Fibroblast of pulmonary artery (primary cell): ENCODE results near the gene VOPP1.

Source experiments
- DNase-seq: peaks from one replicate; pipeline ENCODE4 v3.0.0-alpha.2; 2010; ENCODE audit warnings: low read depth
- H3K4me3 ChIP-seq: replicated peaks from 2 replicates; pipeline ENCODE4 v1.5.1; 2011; ENCODE audit warnings: low read depth, mild to moderate bottlenecking, control low read depth, low read length, moderate library complexity
- TF ChIP-seq, protein P1 (sequence below): IDR thresholded peaks from 2 replicates; pipeline ENCODE4 v1.5.1; 2011; ENCODE audit warnings: mild to moderate bottlenecking, control low read depth, low read length, inconsistent platforms; ENCODE audit errors: missing control alignments

Gene VOPP1

GRCh38 chr7:55504093-55504859 is 68.0 kb downstream of the VOPP1 start:
- TF ChIP-seq, protein P1, sequence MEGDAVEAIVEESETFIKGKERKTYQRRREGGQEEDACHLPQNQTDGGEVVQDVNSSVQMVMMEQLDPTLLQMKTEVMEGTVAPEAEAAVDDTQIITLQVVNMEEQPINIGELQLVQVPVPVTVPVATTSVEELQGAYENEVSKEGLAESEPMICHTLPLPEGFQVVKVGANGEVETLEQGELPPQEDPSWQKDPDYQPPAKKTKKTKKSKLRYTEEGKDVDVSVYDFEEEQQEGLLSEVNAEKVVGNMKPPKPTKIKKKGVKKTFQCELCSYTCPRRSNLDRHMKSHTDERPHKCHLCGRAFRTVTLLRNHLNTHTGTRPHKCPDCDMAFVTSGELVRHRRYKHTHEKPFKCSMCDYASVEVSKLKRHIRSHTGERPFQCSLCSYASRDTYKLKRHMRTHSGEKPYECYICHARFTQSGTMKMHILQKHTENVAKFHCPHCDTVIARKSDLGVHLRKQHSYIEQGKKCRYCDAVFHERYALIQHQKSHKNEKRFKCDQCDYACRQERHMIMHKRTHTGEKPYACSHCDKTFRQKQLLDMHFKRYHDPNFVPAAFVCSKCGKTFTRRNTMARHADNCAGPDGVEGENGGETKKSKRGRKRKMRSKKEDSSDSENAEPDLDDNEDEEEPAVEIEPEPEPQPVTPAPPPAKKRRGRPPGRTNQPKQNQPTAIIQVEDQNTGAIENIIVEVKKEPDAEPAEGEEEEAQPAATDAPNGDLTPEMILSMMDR: no peak
- no peak overlapping the region for H3K4me3 ChIP-seq
- peak; percentile 39 for DNase-seq

DNA sequence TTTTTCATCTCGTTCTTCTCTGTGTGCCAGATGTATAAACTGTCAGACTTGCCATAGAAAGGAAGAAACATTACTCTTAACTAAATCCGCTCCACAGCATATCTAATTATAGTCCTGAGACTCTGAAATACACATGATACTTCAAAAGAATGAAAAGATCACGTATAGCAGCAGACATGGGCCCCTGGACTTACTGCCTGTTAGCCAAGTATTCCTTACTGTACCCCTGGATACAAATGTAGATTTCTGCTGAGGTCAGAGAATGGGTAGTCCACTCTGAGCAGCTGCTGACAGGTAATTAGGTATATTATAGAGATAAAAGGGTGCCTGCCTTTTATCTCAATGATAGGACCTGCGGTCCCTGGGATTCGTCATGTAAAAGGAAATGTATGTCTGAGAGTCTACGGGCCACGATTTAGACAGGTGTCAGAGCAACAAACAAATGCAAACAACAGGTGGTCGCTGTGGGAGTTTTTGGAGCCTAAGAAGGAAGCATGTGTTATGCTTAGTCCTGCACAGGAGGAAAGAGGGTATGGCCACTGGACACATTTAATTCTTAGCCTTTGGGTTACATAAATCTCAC is 69.4 kb downstream of the VOPP1 start:
- no peak overlapping the region for H3K4me3 ChIP-seq
- no peak for DNase-seq
- TF ChIP-seq, protein P1: no peak

DNA sequence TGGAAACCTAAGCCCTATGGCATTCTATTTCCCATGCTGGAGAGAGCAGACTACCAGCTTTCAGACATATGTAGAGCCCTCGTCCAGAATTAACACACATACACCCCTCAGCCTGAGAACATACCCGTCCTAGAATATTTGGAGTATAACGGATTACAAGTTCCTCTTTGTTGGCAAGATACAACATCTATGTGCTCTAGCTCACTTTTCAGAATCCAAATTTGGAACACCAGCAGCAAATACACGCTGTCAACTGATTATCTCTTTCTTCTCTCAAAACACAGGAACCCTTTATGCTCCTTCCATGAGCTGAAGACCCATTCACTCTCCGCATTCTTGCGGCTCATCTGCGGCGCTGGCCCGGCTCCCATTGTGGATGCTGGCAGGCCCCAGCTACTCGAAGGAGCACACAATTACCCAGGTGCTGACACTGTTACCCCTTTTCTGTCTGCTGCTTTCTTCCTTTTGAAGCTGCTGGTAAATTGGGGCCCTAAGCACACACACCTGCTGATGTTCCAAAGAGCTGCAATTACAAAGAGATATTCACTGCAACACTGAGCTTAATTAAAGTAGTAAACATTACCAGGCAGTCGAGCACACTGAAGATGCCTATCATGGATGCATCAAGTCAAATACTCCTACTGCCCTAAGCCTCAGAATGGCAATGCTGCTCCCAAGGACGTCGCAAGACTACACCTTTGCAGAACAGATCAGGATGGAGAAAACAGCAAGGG is 70.0 kb downstream of the VOPP1 start:
- DNase-seq: no peak
- TF ChIP-seq, protein P1: no peak
- no peak overlapping the region for H3K4me3 ChIP-seq

DNA sequence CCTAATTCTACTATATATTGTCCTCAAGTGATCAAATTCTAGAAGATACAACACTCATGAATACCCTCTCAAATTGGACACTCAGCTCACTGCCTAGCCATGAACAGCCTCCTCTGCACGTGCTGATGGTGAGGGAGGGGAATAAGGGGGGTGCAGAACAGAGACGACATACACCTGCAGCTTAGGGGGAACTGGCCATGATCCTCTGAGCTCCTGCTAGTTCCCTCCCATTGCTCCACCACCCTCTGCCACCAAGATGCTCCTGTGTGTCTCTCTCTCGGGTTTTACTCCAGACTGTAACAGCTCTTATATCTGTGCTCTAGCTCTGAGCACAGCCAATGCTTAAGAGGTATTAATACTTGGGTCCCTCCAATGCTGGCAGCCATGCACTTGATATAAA is 70.7 kb downstream of the VOPP1 start:
- no peak for DNase-seq
- TF ChIP-seq, protein P1: no peak
- H3K4me3 ChIP-seq: no peak overlapping the region

DNA sequence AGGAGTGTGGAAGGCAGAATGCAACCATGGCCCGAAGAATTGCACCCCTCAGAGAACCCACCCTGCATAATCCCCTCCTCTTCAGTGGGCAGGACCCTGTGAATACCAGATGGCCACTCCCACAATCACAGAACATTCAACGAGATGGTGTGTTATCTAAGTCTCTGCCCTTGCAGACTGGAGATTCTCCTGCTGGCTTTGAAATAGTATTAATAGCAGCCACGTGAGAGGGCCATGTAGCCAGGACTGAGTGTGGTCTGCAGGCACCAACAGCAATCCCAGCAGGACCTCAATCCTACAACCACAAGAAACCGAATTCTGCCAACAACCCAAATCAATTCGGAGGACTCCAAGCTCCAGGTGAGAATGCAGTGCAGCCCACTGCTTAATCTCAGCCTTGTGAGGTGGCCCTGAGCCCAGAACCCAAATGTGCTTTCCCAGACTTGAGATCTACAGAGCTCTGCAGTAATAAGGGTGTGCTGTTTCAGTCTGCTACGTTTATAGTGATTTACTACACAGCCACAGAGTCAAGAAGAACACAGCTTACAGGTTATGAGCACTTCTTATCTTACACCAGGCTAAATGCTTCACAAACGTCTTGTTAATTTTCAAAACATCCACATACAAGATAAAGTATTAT is 72.1 kb downstream of the VOPP1 start:
- no peak overlapping the region for H3K4me3 ChIP-seq
- DNase-seq: no peak
- TF ChIP-seq, protein P1: no peak

DNA sequence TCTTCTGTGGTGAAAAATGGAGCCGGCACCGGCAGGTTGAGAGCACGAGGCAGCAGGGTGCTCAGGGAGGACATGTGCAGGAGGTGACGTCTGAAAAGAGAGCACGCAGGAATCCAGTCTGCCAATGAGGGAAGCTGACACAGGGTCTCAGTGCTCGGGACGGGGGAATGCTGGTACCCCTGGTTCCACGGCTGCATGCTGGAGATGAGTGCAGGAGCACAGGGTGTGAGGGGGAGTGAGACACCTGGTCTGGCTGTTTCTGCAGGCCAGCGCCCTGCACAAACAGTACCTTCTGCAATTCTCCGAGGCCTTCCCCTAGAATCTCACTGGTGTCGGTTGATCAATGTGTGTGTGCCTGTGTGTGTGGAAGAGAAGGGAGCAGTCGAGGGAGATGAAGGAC is 72.7 kb downstream of the VOPP1 start:
- no peak for DNase-seq
- no peak overlapping the region for H3K4me3 ChIP-seq
- TF ChIP-seq, protein P1: no peak
